GM23338 (cell line): ENCODE results near the gene PKNOX2.

Experiments used
- EZH2 ChIP-seq: fragments of 200-600 bp; sonication (generic); IDR thresholded peaks from one replicate; pipeline ENCODE4 v1.8.0; 2017; ENCODE audit warnings: antibody characterized with exemption, mild to moderate bottlenecking, low read depth; ENCODE audit not compliant: unreplicated experiment
- EZH2phosphoT487 ChIP-seq: fragments of 200-600 bp; sonication (generic); IDR thresholded peaks from one replicate; pipeline ENCODE4 v1.8.1; 2018; ENCODE audit warnings: antibody characterized with exemption; ENCODE audit not compliant: unreplicated experiment
- JUNB ChIP-seq: IDR thresholded peaks from one replicate; pipeline ENCODE4 v1.6.1; 2016; ENCODE audit warnings: antibody characterized with exemption; ENCODE audit not compliant: unreplicated experiment
- POLR2AphosphoS5 ChIP-seq: IDR thresholded peaks from 2 replicates; pipeline ENCODE4 v1.6.1; 2016; ENCODE audit warnings: antibody characterized with exemption, low read depth
- REST ChIP-seq: IDR thresholded peaks from one replicate; pipeline ENCODE4 v1.6.1; 2018; ENCODE audit warnings: antibody characterized with exemption; ENCODE audit not compliant: unreplicated experiment
- TF ChIP-seq, protein P1 (sequence below), 2 experiments: fragments of 200-600 bp in 1 of 2; sonication (generic) in 1 of 2; conservative IDR thresholded peaks; 2 replicates each; pipeline versions ENCODE4 v1.5.1 to v1.6.1; 2016 to 2017; ENCODE audit warnings: antibody characterized with exemption in 2 of 2, low read depth in 2 of 2, mild to moderate bottlenecking in 2 of 2, moderate library complexity in 1 of 2
- TF ChIP-seq, protein P2 (sequence below): IDR thresholded peaks from 2 replicates; pipeline ENCODE4 v1.6.1; 2016; ENCODE audit warnings: antibody characterized with exemption

DNA sequence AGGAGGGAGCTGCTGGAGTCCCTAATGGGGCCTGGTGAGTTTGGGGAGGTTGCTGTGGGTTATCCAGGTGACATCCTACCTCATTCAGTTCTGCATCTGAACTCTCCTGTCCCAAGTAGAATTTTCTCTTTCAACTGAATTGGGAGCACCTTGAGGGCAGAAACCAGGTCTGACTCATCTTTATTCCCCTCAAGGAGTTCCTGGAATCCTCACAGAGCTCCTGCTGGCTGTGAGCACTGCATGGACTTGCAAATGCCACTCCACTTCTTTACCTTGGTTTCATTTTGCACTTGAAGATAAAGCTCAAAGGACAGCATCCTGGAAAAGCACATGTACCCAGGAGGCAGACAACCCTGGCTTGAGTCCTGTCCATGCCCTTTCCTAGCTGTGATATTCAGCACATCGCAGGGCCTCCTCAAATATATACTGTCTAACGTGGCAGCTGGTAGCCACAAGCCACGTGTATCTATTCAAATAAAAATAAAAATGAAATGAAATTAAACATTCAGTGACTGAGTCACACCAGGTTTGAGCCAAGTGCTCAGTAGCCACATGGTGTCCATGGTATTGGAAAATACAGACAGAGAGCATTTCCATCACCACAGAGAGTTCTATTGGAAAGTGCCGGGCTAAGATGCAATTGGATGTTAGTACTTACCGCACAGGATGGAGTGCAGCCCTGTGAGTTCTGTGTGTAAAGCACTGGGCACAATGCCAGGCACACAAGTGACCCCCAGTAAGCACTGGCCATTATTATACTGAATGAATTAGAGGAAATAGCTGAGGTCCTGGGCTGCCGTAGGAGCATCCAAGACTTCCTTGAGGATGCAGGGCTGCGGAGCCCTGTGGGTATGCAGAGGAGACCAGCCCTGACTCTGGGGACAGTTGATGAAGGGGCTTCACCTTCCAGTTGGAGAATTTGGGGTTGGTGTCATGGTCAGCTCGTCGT lies 149.0 kb downstream of the PKNOX2 start:
- TF ChIP-seq, protein P1, sequence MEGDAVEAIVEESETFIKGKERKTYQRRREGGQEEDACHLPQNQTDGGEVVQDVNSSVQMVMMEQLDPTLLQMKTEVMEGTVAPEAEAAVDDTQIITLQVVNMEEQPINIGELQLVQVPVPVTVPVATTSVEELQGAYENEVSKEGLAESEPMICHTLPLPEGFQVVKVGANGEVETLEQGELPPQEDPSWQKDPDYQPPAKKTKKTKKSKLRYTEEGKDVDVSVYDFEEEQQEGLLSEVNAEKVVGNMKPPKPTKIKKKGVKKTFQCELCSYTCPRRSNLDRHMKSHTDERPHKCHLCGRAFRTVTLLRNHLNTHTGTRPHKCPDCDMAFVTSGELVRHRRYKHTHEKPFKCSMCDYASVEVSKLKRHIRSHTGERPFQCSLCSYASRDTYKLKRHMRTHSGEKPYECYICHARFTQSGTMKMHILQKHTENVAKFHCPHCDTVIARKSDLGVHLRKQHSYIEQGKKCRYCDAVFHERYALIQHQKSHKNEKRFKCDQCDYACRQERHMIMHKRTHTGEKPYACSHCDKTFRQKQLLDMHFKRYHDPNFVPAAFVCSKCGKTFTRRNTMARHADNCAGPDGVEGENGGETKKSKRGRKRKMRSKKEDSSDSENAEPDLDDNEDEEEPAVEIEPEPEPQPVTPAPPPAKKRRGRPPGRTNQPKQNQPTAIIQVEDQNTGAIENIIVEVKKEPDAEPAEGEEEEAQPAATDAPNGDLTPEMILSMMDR (conservative IDR thresholded peaks at IDR 0.05; ENCODE audit: low read depth in 2 of 2), result no peak
- TF ChIP-seq POLR2AphosphoS5 (no peak), REST (no peak), EZH2phosphoT487 (no peak), EZH2 (no peak), JUNB (no peak)
- TF ChIP-seq, protein P2, sequence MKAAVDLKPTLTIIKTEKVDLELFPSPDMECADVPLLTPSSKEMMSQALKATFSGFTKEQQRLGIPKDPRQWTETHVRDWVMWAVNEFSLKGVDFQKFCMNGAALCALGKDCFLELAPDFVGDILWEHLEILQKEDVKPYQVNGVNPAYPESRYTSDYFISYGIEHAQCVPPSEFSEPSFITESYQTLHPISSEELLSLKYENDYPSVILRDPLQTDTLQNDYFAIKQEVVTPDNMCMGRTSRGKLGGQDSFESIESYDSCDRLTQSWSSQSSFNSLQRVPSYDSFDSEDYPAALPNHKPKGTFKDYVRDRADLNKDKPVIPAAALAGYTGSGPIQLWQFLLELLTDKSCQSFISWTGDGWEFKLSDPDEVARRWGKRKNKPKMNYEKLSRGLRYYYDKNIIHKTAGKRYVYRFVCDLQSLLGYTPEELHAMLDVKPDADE, result no peak
